ENCODE results near the gene HSPB9. TPM values are rescaled to one million over a fixed set of nuclear protein-coding genes. Genes with fewer than 3 reads are reported as not detected.

The HSPB9 gene
- total RNA-seq, 5 donors from 2014 or later (not counting 1 experiment from before 2014, with no cell fraction given) = 0.13 to 0.18 TPM; not detected in 3

DNA sequence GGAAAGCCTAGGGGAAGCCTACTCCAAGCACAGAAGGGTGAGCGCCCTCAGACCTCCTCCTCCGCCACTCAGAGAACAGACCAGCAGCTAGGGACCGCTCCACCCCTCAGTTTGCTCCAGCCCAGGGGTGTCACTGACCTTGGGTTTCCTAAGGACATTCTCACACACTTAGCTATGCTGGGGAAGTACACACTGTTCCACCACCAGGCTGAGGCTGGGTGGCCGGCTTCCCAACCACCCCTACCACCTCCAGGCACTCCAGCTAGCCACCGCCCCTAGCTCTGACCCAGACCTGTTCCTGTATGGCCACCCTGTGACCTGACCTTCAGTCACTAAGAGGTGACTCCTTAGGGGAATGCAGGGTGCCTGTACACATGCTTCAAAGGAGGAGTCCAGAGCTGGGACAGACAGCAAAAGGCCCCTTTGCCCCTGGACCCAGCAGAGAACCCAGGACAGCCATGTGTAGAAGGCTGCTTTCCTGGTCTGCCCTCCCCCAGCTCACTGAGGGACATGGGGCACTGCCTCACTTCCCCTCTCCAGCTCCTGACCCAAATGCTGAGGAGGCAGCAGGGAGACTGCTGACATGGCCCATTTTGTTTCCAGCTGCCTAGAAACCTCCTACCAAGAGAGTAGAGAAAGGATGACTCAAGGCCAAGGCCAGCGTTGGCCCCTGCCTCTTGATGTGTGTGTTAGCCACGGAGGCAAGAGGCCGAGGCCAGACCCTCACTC lies 6.7 kb downstream of the HSPB9 start:
- Mint-ChIP-seq H3K4me1 (peaks cover 33 to 37% (median 34%) of the 10 kb centered on the region in 3 donors), H3K27ac (no peak overlapping the region), H3K27me3 (no peaks in the 10 kb centered on the region), H3K9me3 (no peaks in the 10 kb centered on the region), H3K4me3 (no peak overlapping the region), H3K36me3 (peaks cover 49% of the 10 kb centered on the region)
- Histone ChIP-seq H3K4me1 (ENCODE audit: control insufficient read depth in 1 of 2, extremely low read depth in 1 of 2, insufficient read depth in 2 of 2, low read length in 2 of 2) (peaks cover 20 to 21% of the 10 kb centered on the region in 2 experiments), H3K27ac (ENCODE audit: low read length) (no peak overlapping the region), H3K27me3 (replicated peaks in 1 of 2; ENCODE audit: control insufficient read depth in 2 of 2, extremely low read depth in 1 of 2, insufficient read depth in 2 of 2, low read length in 1 of 2) (no peaks in the 10 kb centered on the region), H3K4me3 (ENCODE audit: control insufficient read depth in 1 of 2, extremely low read depth in 1 of 2, low read length in 1 of 2) (no peak overlapping the region), H3K9me3 (no peaks in the 10 kb centered on the region), H3K36me3 (ENCODE audit: control insufficient read depth in 2 of 2, extremely low read depth in 1 of 2, insufficient read depth in 1 of 2, low read length in 1 of 2) (peaks cover 18 to 75% of the 10 kb centered on the region in 2 donors)
- DNase-seq (no peak), ATAC-seq (replicated peaks in 1 of 4) (no peak)
- WGBS (ENCODE audit: insufficient coverage) = 96% methylated on average over 5 of the region's 8 CpGs
- ChIA-PET POLR2A (interaction anchor here (0.5 to 1.0 kb wide), 3 partner anchors 19 to 22 kb away, joined by 3 to 5 read pairs (median 4); no protein-coding TSS in a partner anchor), CTCF (no interaction called here)

DNA sequence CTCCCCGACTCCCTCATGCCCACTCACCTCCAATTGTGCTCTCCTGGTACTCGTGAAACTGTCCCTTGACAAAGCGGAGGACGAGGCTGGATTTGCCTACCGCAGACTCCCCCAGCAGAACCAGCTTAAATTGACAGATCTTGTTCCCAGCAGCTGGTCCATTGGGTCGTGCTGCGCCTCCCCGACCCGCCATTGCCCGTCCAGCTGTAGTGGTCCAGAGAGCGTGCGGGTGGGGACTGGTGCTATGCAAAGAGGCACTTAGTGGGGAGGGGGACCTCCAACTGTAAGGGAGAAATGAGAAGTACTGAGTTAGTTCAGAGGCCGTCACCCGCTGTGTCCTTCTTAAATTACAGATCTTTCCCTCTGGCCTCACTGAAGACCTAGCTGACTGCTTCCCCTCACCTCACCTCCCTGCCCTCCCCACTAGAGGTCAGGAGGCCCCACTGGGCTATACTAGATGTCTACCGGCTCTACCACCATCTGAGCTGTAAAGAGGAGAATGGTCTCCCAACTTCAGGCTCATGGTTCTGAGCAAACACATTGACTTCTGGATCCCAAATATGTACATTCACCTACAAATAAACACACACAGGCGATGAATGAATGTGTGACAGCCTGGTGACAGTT lies 7.8 kb downstream of the HSPB9 start:
- Mint-ChIP-seq H3K27me3 (no peaks in the 10 kb centered on the region), H3K4me1 (peaks cover 37 to 42% (median 41%) of the 10 kb centered on the region in 3 donors), H3K36me3 (peaks cover 47% of the 10 kb centered on the region), H3K4me3 (no peak overlapping the region), H3K27ac (peak overlapping the region; percentile 77 to 86), H3K9me3 (no peaks in the 10 kb centered on the region)
- no peak for DNase-seq
- peaks cover 22 to 27% of the 10 kb centered on the region in 2 experiments for H3K4me1 ChIP-seq (ENCODE audit: control insufficient read depth in 1 of 2, extremely low read depth in 1 of 2, insufficient read depth in 2 of 2, low read length in 2 of 2)
- H3K36me3 ChIP-seq (ENCODE audit: control insufficient read depth in 2 of 2, extremely low read depth in 1 of 2, insufficient read depth in 1 of 2, low read length in 1 of 2) = peaks cover 18 to 71% of the 10 kb centered on the region in 2 donors
- no peaks in the 10 kb centered on the region for H3K27me3 ChIP-seq (replicated peaks in 1 of 2; ENCODE audit: control insufficient read depth in 2 of 2, extremely low read depth in 1 of 2, insufficient read depth in 2 of 2, low read length in 1 of 2)
- H3K4me3 ChIP-seq (ENCODE audit: control insufficient read depth in 1 of 2, extremely low read depth in 1 of 2, low read length in 1 of 2) = no peak overlapping the region
- POLR2A ChIA-PET = interaction anchor here in 1 of 2 donors (0.6 to 1.0 kb wide), 2 partner anchors 20 to 205 kb away, joined by 4 to 7 read pairs; no protein-coding TSS in a partner anchor
- H3K9me3 ChIP-seq = no peaks in the 10 kb centered on the region
- WGBS (ENCODE audit: insufficient coverage) = 100% methylated on average over 6 of the region's 16 CpGs
- no peak for ATAC-seq (replicated peaks in 1 of 4)
- CTCF ChIA-PET = no interaction called here
- no peak overlapping the region for H3K27ac ChIP-seq (ENCODE audit: low read length)

DNA sequence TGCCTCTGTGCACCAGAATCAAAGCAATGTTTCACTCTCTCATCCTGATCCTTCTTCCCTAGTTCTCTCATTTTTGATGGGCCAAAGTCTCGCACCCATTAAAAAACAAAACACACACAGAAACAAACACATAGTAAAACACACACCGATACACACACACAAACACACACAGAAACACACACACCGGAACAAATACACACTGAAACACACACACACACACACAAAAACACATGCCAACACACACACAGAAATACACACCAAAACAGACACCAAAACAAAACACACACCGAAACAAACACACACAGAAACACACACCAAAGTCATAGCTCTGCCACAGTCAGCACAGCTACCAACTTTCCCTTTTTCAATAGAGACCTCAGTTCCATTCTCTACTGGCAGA lies 8.6 kb downstream of the HSPB9 start:
- Mint-ChIP-seq H3K27ac (peak overlapping the region; percentile 75 to 86), H3K4me3 (no peak overlapping the region), H3K27me3 (no peaks in the 10 kb centered on the region), H3K4me1 (peaks cover 45 to 50% (median 49%) of the 10 kb centered on the region in 3 donors), H3K9me3 (no peaks in the 10 kb centered on the region), H3K36me3 (peaks cover 41% of the 10 kb centered on the region)
- peaks cover 18 to 69% of the 10 kb centered on the region in 2 donors for H3K36me3 ChIP-seq (ENCODE audit: control insufficient read depth in 2 of 2, extremely low read depth in 1 of 2, insufficient read depth in 1 of 2, low read length in 1 of 2)
- ChIA-PET CTCF (interaction anchor here in 1 of 2 donors (0.5 kb wide), 1 partner anchor 172 kb away, joined by 4 read pairs; no protein-coding TSS in a partner anchor), POLR2A (no interaction called here)
- H3K27ac ChIP-seq (ENCODE audit: low read length) = no peak overlapping the region
- no peaks in the 10 kb centered on the region for H3K27me3 ChIP-seq (replicated peaks in 1 of 2; ENCODE audit: control insufficient read depth in 2 of 2, extremely low read depth in 1 of 2, insufficient read depth in 2 of 2, low read length in 1 of 2)
- H3K4me3 ChIP-seq (ENCODE audit: control insufficient read depth in 1 of 2, extremely low read depth in 1 of 2, low read length in 1 of 2) = no peak overlapping the region
- no peaks in the 10 kb centered on the region for H3K9me3 ChIP-seq
- DNase-seq = no peak
- H3K4me1 ChIP-seq (ENCODE audit: control insufficient read depth in 1 of 2, extremely low read depth in 1 of 2, insufficient read depth in 2 of 2, low read length in 2 of 2) = peaks cover 27 to 34% of the 10 kb centered on the region in 2 experiments
- no peak for ATAC-seq (replicated peaks in 1 of 4)
- WGBS (ENCODE audit: insufficient coverage) = 93% methylated on average over 3 of the region's 4 CpGs

DNA sequence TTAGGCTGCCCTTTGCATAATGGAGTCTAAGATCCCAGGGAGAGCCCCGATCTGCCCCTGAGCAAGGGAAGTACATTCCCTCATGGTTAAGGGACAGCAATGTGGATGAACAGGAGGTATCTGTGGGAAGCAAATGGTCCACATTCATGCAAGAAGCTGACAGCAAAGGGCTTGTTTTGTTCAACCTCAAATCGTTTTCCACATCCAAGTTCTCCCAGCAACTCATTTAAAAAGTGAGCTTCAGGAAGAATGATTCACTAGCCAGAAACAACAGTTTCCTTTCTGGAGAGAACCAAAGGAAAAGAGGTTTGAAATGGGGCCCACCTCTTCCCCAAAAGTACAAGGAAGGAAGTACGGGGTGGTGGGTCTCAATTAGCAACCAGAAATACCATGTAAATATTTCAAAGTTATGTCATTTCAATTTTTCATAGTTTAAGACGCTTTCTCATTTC lies 9.4 kb downstream of the HSPB9 start:
- H3K27ac ChIP-seq (ENCODE audit: low read length) = no peak overlapping the region
- DNase-seq (no peak), ATAC-seq (replicated peaks in 1 of 4) (no peak)
- Mint-ChIP-seq H3K27me3 (no peaks in the 10 kb centered on the region), H3K27ac (peak overlapping the region; percentile 75 to 86), H3K4me1 (peaks cover 50 to 57% (median 54%) of the 10 kb centered on the region in 3 donors), H3K4me3 (no peak overlapping the region), H3K36me3 (peaks cover 36% of the 10 kb centered on the region), H3K9me3 (no peaks in the 10 kb centered on the region)
- H3K36me3 ChIP-seq (ENCODE audit: control insufficient read depth in 2 of 2, extremely low read depth in 1 of 2, insufficient read depth in 1 of 2, low read length in 1 of 2) = peaks cover 18 to 64% of the 10 kb centered on the region in 2 donors
- no peaks in the 10 kb centered on the region for H3K9me3 ChIP-seq
- no CpG with 5 or more reads among the region's 4 CpGs for WGBS (ENCODE audit: insufficient coverage)
- POLR2A ChIA-PET = no interaction called here
- CTCF ChIA-PET = interaction anchor here (0.6 to 0.7 kb wide), 2 partner anchors 112 to 180 kb away, joined by 3 to 7 read pairs; no protein-coding TSS in a partner anchor
- no peak overlapping the region for H3K4me3 ChIP-seq (ENCODE audit: control insufficient read depth in 1 of 2, extremely low read depth in 1 of 2, low read length in 1 of 2)
- H3K27me3 ChIP-seq (replicated peaks in 1 of 2; ENCODE audit: control insufficient read depth in 2 of 2, extremely low read depth in 1 of 2, insufficient read depth in 2 of 2, low read length in 1 of 2) = no peaks in the 10 kb centered on the region
- peaks cover 28 to 40% of the 10 kb centered on the region in 2 experiments for H3K4me1 ChIP-seq (ENCODE audit: control insufficient read depth in 1 of 2, extremely low read depth in 1 of 2, insufficient read depth in 2 of 2, low read length in 2 of 2)

DNA sequence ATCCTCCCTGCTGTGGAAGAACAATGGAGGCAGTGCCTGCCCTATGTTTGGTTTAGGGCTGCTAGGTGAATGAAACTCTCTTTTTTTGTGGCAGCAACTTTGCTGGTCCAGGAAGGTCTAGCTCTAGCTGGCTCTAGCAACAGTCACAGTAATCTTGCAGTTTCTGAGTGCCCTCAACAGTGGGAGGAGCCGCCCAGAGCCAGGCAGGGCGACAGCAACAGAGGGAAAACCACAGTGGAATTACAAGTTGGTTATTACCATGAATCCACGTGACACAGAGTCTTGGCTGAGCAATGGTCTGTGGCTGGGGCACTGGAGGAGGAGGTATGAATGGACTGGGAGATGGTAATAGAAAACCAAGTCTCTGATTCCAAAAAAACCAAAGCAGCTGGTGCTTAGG lies 10.3 kb downstream of the HSPB9 start:
- Histone ChIP-seq H3K27ac (ENCODE audit: low read length) (no peak overlapping the region), H3K27me3 (replicated peaks in 1 of 2; ENCODE audit: control insufficient read depth in 2 of 2, extremely low read depth in 1 of 2, insufficient read depth in 2 of 2, low read length in 1 of 2) (no peaks in the 10 kb centered on the region), H3K9me3 (no peaks in the 10 kb centered on the region), H3K36me3 (ENCODE audit: control insufficient read depth in 2 of 2, extremely low read depth in 1 of 2, insufficient read depth in 1 of 2, low read length in 1 of 2) (peaks cover 16 to 55% of the 10 kb centered on the region in 2 donors), H3K4me1 (ENCODE audit: control insufficient read depth in 1 of 2, extremely low read depth in 1 of 2, insufficient read depth in 2 of 2, low read length in 2 of 2) (peaks cover 28 to 40% of the 10 kb centered on the region in 2 experiments), H3K4me3 (ENCODE audit: control insufficient read depth in 1 of 2, extremely low read depth in 1 of 2, low read length in 1 of 2) (no peak overlapping the region)
- Mint-ChIP-seq H3K9me3 (no peaks in the 10 kb centered on the region), H3K4me1 (peaks cover 50 to 60% (median 55%) of the 10 kb centered on the region in 3 donors), H3K27me3 (no peaks in the 10 kb centered on the region), H3K4me3 (peak overlapping the region in 2 of 3 donors; percentile 7 to 56), H3K36me3 (peaks cover 30% of the 10 kb centered on the region), H3K27ac (peak overlapping the region; percentile 86 to 88)
- ChIA-PET CTCF (no interaction called here), POLR2A (interaction anchor here in 1 of 2 donors (0.6 kb wide), 1 partner anchor 163 kb away, joined by 3 read pairs; no protein-coding TSS in a partner anchor)
- peak in 2 of 35 experiments; percentile 20 to 23 for DNase-seq
- ATAC-seq (replicated peaks in 1 of 4) = peak; percentile 27 to 46 (median 39)
- 30% methylated on average over 3 of the region's 3 CpGs for WGBS (ENCODE audit: insufficient coverage)

- Mint-ChIP-seq H3K9me3 (no peaks in the 10 kb centered on the region), H3K4me1 (peaks cover 50 to 65% (median 61%) of the 10 kb centered on the region in 3 donors), H3K27ac (peak overlapping the region; percentile 86 to 88), H3K27me3 (no peaks in the 10 kb centered on the region), H3K36me3 (peaks cover 25% of the 10 kb centered on the region), H3K4me3 (peak overlapping the region in 1 of 3 donors; percentile 56)
- ChIA-PET CTCF (no interaction called here), POLR2A (interaction anchor here in 1 of 2 donors (0.6 kb wide), 1 partner anchor 164 kb away, joined by 3 read pairs; no protein-coding TSS in a partner anchor)
- no peaks in the 10 kb centered on the region for H3K27me3 ChIP-seq (replicated peaks in 1 of 2; ENCODE audit: control insufficient read depth in 2 of 2, extremely low read depth in 1 of 2, insufficient read depth in 2 of 2, low read length in 1 of 2)
- H3K4me3 ChIP-seq (ENCODE audit: control insufficient read depth in 1 of 2, extremely low read depth in 1 of 2, low read length in 1 of 2) = no peak overlapping the region
- DNase-seq (peak in 31 of 35 experiments; percentile 23 to 80 (median 47)), ATAC-seq (replicated peaks in 1 of 4) (peak; percentile 73 to 84 (median 79))
- H3K36me3 ChIP-seq (ENCODE audit: control insufficient read depth in 2 of 2, extremely low read depth in 1 of 2, insufficient read depth in 1 of 2, low read length in 1 of 2) = peaks cover 14 to 48% of the 10 kb centered on the region in 2 donors
- WGBS (ENCODE audit: insufficient coverage) = 38% methylated on average over 4 of the region's 4 CpGs
- H3K4me1 ChIP-seq (ENCODE audit: control insufficient read depth in 1 of 2, extremely low read depth in 1 of 2, insufficient read depth in 2 of 2, low read length in 2 of 2) = peaks cover 28 to 40% of the 10 kb centered on the region in 2 experiments
- H3K27ac ChIP-seq (ENCODE audit: low read length) = peak overlapping the region; percentile 0
- no peaks in the 10 kb centered on the region for H3K9me3 ChIP-seq
Measured at GRCh38 chr17:42133461-42134041, 10.9 kb downstream of the HSPB9 start.
